ENCODE data around the gene WDR12. TPM values are rescaled to one million over a fixed set of nuclear protein-coding genes. Genes with fewer than 3 reads are reported as not detected.
A peak's percentile ranks its signal among the peaks of the same experiment; 100 is the strongest.
"Not testable (repeated sequence)": the region's sequence is repeated elsewhere in the genome, so short reads cannot be mapped to it uniquely, and the experiment has no call there.

The WDR12 gene
- polyA plus RNA-seq, 3 donors, result 100 to 140 (median 111) TPM

- DNase-seq (ENCODE audit: extremely low read depth in 1 of 11, low read depth in 9 of 11, low spot score in 4 of 11), result peak in 2 of 11 donors; percentile 12 to 33
Observed at GRCh38 chr2:202911203-202911511, 316 bp downstream of the WDR12 start.

GRCh38 chr2:202910698-202911097 lies 775 bp downstream of the WDR12 start:
- no peak for DNase-seq (ENCODE audit: extremely low read depth in 1 of 11, low read depth in 9 of 11, low spot score in 4 of 11)

DNA sequence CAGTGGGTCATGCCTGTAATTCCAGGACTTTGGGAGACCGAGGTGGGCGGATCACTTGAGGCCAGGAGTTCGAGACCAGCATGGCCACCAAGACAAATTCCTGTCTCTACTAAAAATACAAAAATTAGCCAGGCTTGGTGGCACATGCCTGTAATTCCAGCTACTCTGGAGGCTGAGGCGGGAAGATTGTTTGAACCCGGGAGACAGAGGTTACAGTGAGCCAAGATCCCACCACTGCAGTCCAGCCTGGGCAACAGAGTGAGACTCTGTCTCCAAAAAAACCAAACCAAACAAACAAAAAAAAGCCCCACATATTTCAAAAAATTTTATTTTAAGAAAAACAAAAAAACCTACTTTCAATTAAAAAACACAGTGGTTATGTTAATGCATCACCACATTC lies 1.2 kb downstream of the WDR12 start:
- not testable (repeated sequence) for DNase-seq (ENCODE audit: extremely low read depth in 1 of 11, low read depth in 9 of 11, low spot score in 4 of 11)

GRCh38 chr2:202909394-202910192 lies 1.9 kb downstream of the WDR12 start:
- no peak for DNase-seq (ENCODE audit: extremely low read depth in 1 of 11, low read depth in 9 of 11, low spot score in 4 of 11)

DNA sequence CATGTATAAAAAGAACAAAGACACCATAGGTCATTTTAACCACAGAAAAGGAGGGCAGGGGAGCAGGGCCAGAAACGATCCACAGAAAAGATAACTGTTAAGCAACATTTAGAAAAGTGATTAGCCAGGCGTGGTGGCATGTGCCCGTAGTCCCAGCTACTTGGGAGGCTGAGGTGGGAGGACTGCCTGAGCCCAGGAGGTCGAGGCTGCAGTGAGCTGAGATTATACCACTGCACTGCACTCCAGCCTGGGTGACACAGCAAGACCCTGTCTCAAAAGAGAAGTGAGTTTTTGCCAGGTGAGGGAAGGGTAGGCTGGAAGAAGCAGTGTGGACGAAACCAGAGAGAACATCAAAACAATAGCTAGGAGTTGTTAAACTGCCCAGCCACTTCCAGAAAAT lies 3.3 kb downstream of the WDR12 start:
- no peak for DNase-seq (ENCODE audit: extremely low read depth in 1 of 11, low read depth in 9 of 11, low spot score in 4 of 11)

- not testable (repeated sequence) for DNase-seq (ENCODE audit: extremely low read depth in 1 of 11, low read depth in 9 of 11, low spot score in 4 of 11)
Observed at GRCh38 chr2:202905507-202905906, 6.0 kb downstream of the WDR12 start.

DNA sequence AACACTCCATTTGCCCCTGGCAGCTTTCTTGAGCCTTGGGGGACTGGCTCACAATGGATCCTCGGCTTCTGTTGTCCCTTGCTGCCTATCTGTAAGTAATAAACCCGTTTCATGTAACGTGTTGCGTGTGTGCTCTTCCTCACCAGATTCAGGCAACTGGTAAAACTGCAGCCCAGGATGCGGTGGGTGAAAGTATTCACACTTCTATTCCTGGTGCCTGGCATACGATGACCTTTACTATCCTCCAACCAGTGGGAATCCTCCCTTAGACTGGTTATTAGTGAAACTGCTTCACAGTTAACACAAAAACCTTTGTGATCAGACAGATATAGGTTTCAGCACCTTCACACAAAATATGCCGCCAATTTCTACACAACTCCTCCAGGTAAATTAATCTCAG lies 26.3 kb downstream of the WDR12 start:
- DNase-seq (ENCODE audit: extremely low read depth in 1 of 11, low read depth in 9 of 11, low spot score in 4 of 11), result no peak

DNA sequence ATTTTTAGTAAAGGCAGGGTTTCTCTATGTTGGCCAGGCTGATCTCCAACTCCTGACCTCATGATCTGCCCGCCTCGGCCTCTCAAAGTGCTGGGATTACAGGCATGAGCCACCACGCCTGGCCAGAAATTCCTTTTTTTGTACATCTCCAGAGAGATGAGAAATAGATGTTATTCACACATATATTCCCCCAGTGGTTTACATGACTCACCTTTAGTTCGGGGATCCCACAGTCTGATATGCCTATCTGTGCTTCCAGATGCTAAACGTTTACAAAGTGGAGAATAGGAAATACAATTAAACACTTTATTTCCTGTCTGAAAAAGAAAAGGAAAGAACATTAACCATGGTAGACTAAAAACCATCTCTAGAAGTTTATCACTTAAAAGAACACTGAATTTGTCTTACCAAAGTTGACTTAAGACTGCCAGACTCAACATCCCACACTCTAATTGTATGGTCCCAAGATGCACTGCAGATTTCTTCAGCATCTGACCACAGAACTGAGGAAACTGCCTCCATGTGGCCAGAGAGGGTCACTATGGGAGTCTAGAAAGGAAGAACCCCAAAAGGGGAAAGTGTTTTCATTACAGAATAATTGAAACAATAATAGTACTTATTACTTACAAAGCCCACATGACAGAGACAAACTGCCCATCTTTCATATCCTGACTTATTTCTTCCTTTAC lies 27.3 kb downstream of the WDR12 start:
- DNase-seq (ENCODE audit: extremely low read depth in 1 of 11, low read depth in 9 of 11, low spot score in 4 of 11), result no peak

DNA sequence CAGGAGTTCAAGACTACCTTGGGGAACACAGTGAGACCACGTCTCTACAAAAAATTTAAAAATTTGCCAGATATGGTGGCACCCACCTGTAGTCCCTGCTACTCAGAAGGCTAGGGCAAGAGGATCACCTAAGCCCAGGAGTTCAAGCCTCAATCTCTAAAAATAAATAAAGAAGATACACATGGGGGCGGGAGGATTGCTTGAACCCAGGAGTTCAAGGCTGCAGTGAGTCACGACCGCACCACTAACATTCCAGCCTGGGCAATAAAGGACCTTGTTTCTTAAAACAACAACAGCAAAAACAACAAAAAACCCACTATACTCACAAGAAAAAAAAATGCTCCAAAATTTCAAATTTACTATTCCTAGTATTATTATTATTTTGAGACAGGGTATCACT lies 29.9 kb downstream of the WDR12 start:
- DNase-seq (ENCODE audit: extremely low read depth in 1 of 11, low read depth in 9 of 11, low spot score in 4 of 11), result no peak

GRCh38 chr2:202877699-202878098 lies 33.8 kb downstream of the WDR12 start:
- DNase-seq (ENCODE audit: extremely low read depth in 1 of 11, low read depth in 9 of 11, low spot score in 4 of 11), result no peak

- peak; percentile 50 to 84 (median 67) for DNase-seq (ENCODE audit: extremely low read depth in 1 of 11, low read depth in 9 of 11, low spot score in 4 of 11)
Observed at GRCh38 chr2:202871300-202872141, 40.0 kb downstream of the WDR12 start, which contains the start of gene ICA1L. ICA1L (minus strand) TSS chr2:202871766; CDS start chr2:202829009, 42,757 bp downstream.

- DNase-seq (ENCODE audit: extremely low read depth in 1 of 11, low read depth in 9 of 11, low spot score in 4 of 11), result peak; percentile 36 to 80 (median 71)
Observed at GRCh38 chr2:202870431-202871299, 40.8 kb downstream of the WDR12 start.

GRCh38 chr2:202861987-202862386 lies 49.5 kb downstream of the WDR12 start:
- DNase-seq (ENCODE audit: extremely low read depth in 1 of 11, low read depth in 9 of 11, low spot score in 4 of 11), result no peak

DNA sequence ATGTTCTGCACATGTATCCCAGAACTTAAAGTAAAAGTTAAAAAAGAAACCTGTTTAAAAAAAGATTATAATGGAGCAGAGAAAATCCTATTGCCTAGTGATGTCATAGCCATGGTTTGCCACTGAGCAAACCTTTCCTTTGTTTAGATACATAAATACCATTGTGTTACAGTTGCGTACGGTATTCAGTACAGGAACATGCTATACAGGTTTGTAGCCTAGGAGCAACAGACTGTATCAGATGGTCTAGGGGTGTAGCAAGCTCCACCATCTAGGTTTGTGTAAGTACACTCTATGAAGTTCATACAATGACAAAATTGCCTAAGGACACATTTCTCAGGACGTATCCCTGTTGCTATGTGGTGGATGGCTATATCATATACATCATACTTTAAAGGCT lies 52.9 kb downstream of the WDR12 start:
- DNase-seq (ENCODE audit: extremely low read depth in 1 of 11, low read depth in 9 of 11, low spot score in 4 of 11), result no peak

- DNase-seq (ENCODE audit: extremely low read depth in 1 of 11, low read depth in 9 of 11, low spot score in 4 of 11), result not testable (repeated sequence)
Observed at GRCh38 chr2:202849343-202849742, 62.1 kb downstream of the WDR12 start.

GRCh38 chr2:202848813-202849212 lies 62.7 kb downstream of the WDR12 start:
- DNase-seq (ENCODE audit: extremely low read depth in 1 of 11, low read depth in 9 of 11, low spot score in 4 of 11), result no peak

DNA sequence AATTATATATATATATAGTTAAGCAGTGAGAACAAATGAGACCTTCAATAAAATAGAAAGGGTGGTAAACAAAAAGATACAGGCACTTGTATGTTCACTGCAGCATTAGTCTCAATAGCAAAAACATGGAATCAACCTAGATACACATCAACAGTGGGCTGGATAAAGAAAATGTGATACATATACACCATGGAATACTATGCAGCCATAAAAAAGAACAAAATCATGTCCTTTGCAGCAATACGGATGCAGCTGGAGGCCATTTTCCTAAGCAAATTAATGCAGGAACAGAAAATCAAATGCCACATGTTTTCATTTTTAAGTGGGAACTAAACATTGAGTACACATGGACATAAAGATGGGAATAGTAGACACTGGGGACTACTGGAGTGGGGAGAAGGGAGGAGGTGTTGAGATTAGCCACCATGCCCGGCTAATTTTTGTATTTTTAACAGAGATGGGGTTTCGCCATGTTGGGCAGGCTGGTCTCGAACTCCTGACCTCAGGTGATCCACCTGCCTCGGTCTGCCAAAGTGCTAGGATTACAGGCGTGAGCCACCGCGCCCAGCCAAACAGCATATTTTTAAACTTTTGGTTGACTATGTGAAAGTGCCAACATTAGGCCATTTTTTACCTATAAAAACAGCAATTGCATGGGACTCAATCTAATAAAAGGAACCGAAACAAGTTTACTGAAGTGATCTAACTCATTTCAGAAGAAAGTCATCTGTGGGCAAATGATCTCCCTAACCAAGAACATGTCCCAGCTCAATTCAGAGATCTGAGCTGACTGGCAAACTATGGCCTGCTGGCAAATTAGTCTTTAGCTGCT lies 63.6 kb downstream of the WDR12 start:
- no peak for DNase-seq (ENCODE audit: extremely low read depth in 1 of 11, low read depth in 9 of 11, low spot score in 4 of 11)

- DNase-seq (ENCODE audit: extremely low read depth in 1 of 11, low read depth in 9 of 11, low spot score in 4 of 11), result peak in 7 of 11 donors; percentile 11 to 55 (median 30)
Observed at GRCh38 chr2:202844656-202845055, 66.8 kb downstream of the WDR12 start.
